Measurements from ENCODE around the gene RFC4. TPM values are rescaled to one million over a fixed set of nuclear protein-coding genes. Genes with fewer than 3 reads are reported as not detected.
"Not testable (repeated sequence)": the region's sequence is repeated elsewhere in the genome, so short reads cannot be mapped to it uniquely, and the experiment has no call there.

The RFC4 gene
- total RNA-seq, 3 donors from 2014 or later: 91.0 to 92.4 (median 92.2) TPM

- ATAC-seq (no peak), DNase-seq (no peak)
- Mint-ChIP-seq H3K27me3 (ENCODE audit: low read depth) (peaks cover 41% of the 10 kb centered on the region), H3K4me3 (no peak overlapping the region), H3K36me3 (ENCODE audit: insufficient read depth) (no peaks in the 10 kb centered on the region), H3K4me1 (ENCODE audit: low read depth) (peaks cover 3% of the 10 kb centered on the region), H3K9me3 (no peaks in the 10 kb centered on the region)
Measured at GRCh38 chr3:186831798-186832197, 25.5 kb upstream of the RFC4 start.

GRCh38 chr3:186828340-186828739 lies 22.1 kb upstream of the RFC4 start:
- no peak for ATAC-seq
- Mint-ChIP-seq H3K4me3 (peak overlapping the region; percentile 24), H3K4me1 (ENCODE audit: low read depth) (peaks cover 19% of the 10 kb centered on the region), H3K27me3 (ENCODE audit: low read depth) (peaks cover 52% of the 10 kb centered on the region), H3K36me3 (ENCODE audit: insufficient read depth) (no peaks in the 10 kb centered on the region), H3K9me3 (no peaks in the 10 kb centered on the region)
- no peak for DNase-seq

GRCh38 chr3:186826976-186827857 lies 20.9 kb upstream of the RFC4 start:
- Mint-ChIP-seq H3K36me3 (ENCODE audit: insufficient read depth) (no peaks in the 10 kb centered on the region), H3K9me3 (no peaks in the 10 kb centered on the region), H3K4me1 (ENCODE audit: low read depth) (peaks cover 19% of the 10 kb centered on the region), H3K4me3 (peak overlapping the region; percentile 79), H3K27me3 (ENCODE audit: low read depth) (peaks cover 52% of the 10 kb centered on the region)
- ATAC-seq: peak; percentile 91 to 93
- DNase-seq: peak; percentile 78

- ATAC-seq (peak; percentile 6 to 11), DNase-seq (no peak)
- H3K4me3 Mint-ChIP-seq: peak overlapping the region; percentile 79
- H3K36me3 Mint-ChIP-seq (ENCODE audit: insufficient read depth): no peaks in the 10 kb centered on the region
- H3K9me3 Mint-ChIP-seq: no peaks in the 10 kb centered on the region
- peaks cover 19% of the 10 kb centered on the region for H3K4me1 Mint-ChIP-seq (ENCODE audit: low read depth)
- H3K27me3 Mint-ChIP-seq (ENCODE audit: low read depth): peaks cover 46% of the 10 kb centered on the region
Measured at GRCh38 chr3:186826410-186826975, 20.2 kb upstream of the RFC4 start.

GRCh38 chr3:186825872-186826409 lies 19.7 kb upstream of the RFC4 start:
- Mint-ChIP-seq H3K4me3 (peak overlapping the region; percentile 79), H3K9me3 (no peaks in the 10 kb centered on the region), H3K4me1 (ENCODE audit: low read depth) (peaks cover 19% of the 10 kb centered on the region), H3K27me3 (ENCODE audit: low read depth) (peaks cover 40% of the 10 kb centered on the region), H3K36me3 (ENCODE audit: insufficient read depth) (no peaks in the 10 kb centered on the region)
- ATAC-seq (peak; percentile 2 to 3), DNase-seq (no peak)

GRCh38 chr3:186825294-186825821 lies 19.1 kb upstream of the RFC4 start:
- Mint-ChIP-seq H3K27me3 (ENCODE audit: low read depth) (peaks cover 34% of the 10 kb centered on the region), H3K4me1 (ENCODE audit: low read depth) (peaks cover 19% of the 10 kb centered on the region), H3K36me3 (ENCODE audit: insufficient read depth) (no peaks in the 10 kb centered on the region), H3K9me3 (no peaks in the 10 kb centered on the region), H3K4me3 (peak overlapping the region; percentile 79)
- peak; percentile 36 for DNase-seq
- peak; percentile 65 to 68 for ATAC-seq

GRCh38 chr3:186824430-186825139 lies 18.3 kb upstream of the RFC4 start:
- peaks cover 19% of the 10 kb centered on the region for H3K4me1 Mint-ChIP-seq (ENCODE audit: low read depth)
- no peak overlapping the region for H3K4me3 Mint-ChIP-seq
- H3K27me3 Mint-ChIP-seq (ENCODE audit: low read depth): peaks cover 27% of the 10 kb centered on the region
- DNase-seq: no peak
- no peaks in the 10 kb centered on the region for H3K9me3 Mint-ChIP-seq
- no peak for ATAC-seq
- no peaks in the 10 kb centered on the region for H3K36me3 Mint-ChIP-seq (ENCODE audit: insufficient read depth)

GRCh38 chr3:186823386-186823785 lies 17.1 kb upstream of the RFC4 start:
- Mint-ChIP-seq H3K4me1 (ENCODE audit: low read depth) (peaks cover 19% of the 10 kb centered on the region), H3K36me3 (ENCODE audit: insufficient read depth) (no peaks in the 10 kb centered on the region)

GRCh38 chr3:186822388-186822759 lies 16.1 kb upstream of the RFC4 start:
- DNase-seq; ATAC-seq; H3K9me3 Mint-ChIP-seq; H3K36me3 Mint-ChIP-seq (ENCODE audit: insufficient read depth); H3K4me3 Mint-ChIP-seq: not testable (repeated sequence)
- peaks cover 16% of the 10 kb centered on the region for H3K4me1 Mint-ChIP-seq (ENCODE audit: low read depth)
- peaks cover 13% of the 10 kb centered on the region for H3K27me3 Mint-ChIP-seq (ENCODE audit: low read depth)

More at GRCh38 chr3:186823386-186823785, 17.1 kb upstream of the RFC4 start:
- Mint-ChIP-seq H3K4me3 (no peak overlapping the region), H3K27me3 (ENCODE audit: low read depth) (peaks cover 16% of the 10 kb centered on the region), H3K9me3 (no peaks in the 10 kb centered on the region)
- ATAC-seq (no peak), DNase-seq (no peak)

GRCh38 chr3:186821429-186822387 lies 15.4 kb upstream of the RFC4 start:
- no peak for ATAC-seq
- H3K4me1 Mint-ChIP-seq (ENCODE audit: low read depth): peaks cover 16% of the 10 kb centered on the region
- H3K27me3 Mint-ChIP-seq (ENCODE audit: low read depth): peaks cover 12% of the 10 kb centered on the region
- H3K36me3 Mint-ChIP-seq (ENCODE audit: insufficient read depth): no peaks in the 10 kb centered on the region
- DNase-seq: no peak
- no peaks in the 10 kb centered on the region for H3K9me3 Mint-ChIP-seq
- no peak overlapping the region for H3K4me3 Mint-ChIP-seq

GRCh38 chr3:186818956-186819355 lies 12.7 kb upstream of the RFC4 start:
- Mint-ChIP-seq H3K4me1 (ENCODE audit: low read depth) (peaks cover under 1% of the 10 kb centered on the region), H3K9me3 (no peaks in the 10 kb centered on the region), H3K36me3 (ENCODE audit: insufficient read depth) (no peaks in the 10 kb centered on the region), H3K4me3 (no peak overlapping the region), H3K27me3 (ENCODE audit: low read depth) (no peaks in the 10 kb centered on the region)
- DNase-seq: no peak
- no peak for ATAC-seq

GRCh38 chr3:186818516-186818915 lies 12.2 kb upstream of the RFC4 start:
- H3K27me3 Mint-ChIP-seq (ENCODE audit: low read depth): no peaks in the 10 kb centered on the region
- no peaks in the 10 kb centered on the region for H3K9me3 Mint-ChIP-seq
- DNase-seq (no peak), ATAC-seq (no peak)
- no peak overlapping the region for H3K4me3 Mint-ChIP-seq
- no peaks in the 10 kb centered on the region for H3K4me1 Mint-ChIP-seq (ENCODE audit: low read depth)
- H3K36me3 Mint-ChIP-seq (ENCODE audit: insufficient read depth): no peaks in the 10 kb centered on the region

- Mint-ChIP-seq H3K4me1 (ENCODE audit: low read depth) (no peaks in the 10 kb centered on the region), H3K36me3 (ENCODE audit: insufficient read depth) (no peaks in the 10 kb centered on the region), H3K9me3 (no peaks in the 10 kb centered on the region), H3K27me3 (ENCODE audit: low read depth) (peaks cover 4% of the 10 kb centered on the region), H3K4me3 (no peak overlapping the region)
- ATAC-seq: no peak
- no peak for DNase-seq
Measured at GRCh38 chr3:186815435-186815834, 9.2 kb upstream of the RFC4 start.

Data from activated T-cell treated with anti-CD3 and anti-CD28 coated beads, Interleukin-2, amount 50 U/mL, for 4 hours (primary cell).